Mucosa of stomach (tissue), 1 donor: ENCODE measurements around the gene NCOA4.

Experiments
- H3K27me3 ChIP-seq: one replicate; pipeline ENCODE4 v1.7.0; 2013; ENCODE audit warnings: mild to moderate bottlenecking, low read length; ENCODE audit not compliant: control insufficient read depth, insufficient read depth
- H3K36me3 ChIP-seq: one replicate; pipeline ENCODE4 v1.7.0; 2013; ENCODE audit warnings: low read length; ENCODE audit not compliant: control insufficient read depth, insufficient read depth
- H3K4me1 ChIP-seq: one replicate; pipeline ENCODE4 v1.7.0; 2013; ENCODE audit warnings: mild to moderate bottlenecking, low read length; ENCODE audit not compliant: control insufficient read depth, insufficient read depth
- H3K4me3 ChIP-seq: one replicate; pipeline ENCODE4 v1.7.0; 2013; ENCODE audit warnings: low read length
- H3K9ac ChIP-seq: one replicate; pipeline ENCODE4 v1.7.0; 2013; ENCODE audit warnings: mild to moderate bottlenecking, low read length, moderate library complexity
- H3K9me3 ChIP-seq: one replicate; pipeline ENCODE4 v1.7.0; 2013; ENCODE audit warnings: mild to moderate bottlenecking, low read length, moderate library complexity; ENCODE audit not compliant: control insufficient read depth
- donor health status: Pancreatic carcinoma.

The NCOA4 gene

DNA sequence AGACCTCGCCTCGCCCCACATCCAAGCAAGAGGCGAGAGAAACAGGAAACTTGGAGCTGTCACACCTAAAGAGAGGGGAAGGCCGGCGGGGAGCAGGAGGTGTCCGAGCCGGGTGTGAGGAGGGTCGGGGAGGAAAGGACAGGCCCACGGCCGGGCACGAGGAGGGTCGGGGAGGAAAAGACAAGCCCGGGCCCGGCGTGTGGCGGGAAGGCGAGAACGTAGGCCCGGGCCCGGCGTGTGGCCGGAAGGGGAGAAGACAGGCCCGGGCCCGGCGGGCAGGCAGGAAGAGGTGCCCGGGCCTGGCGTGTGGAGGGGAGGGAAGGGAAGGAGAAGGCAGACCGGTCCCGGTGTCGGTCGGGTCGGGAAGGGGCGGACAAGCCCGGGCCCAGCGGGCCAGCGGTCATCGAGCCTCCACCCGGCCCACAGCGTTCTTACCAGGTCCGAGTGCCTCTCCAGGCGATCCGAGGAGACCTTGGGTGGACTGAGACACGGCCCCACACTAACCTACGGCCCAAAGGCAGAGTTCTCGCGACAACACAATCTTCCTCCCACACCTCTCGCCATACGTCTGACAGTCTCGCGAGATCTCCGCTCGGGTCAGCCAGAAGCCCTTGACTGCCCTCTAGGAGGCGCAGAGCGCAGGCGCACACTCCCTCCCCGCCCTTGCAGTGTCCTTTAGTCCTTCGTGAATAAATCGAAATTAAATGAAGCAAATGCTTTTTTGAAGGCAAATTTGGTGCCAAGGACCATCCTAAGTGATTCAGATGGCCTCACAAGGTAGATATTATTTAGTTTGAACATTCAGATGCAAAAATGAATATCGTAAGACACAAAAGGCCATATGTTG, at the start of gene NCOA4:
TSS of gene NCOA4 (minus strand) at position 533 of the 847 bp plus-strand sequence. CDS start 13,943 bp downstream, outside the sequence.
- Histone ChIP-seq H3K4me1 (peaks cover 52% of the 10 kb centered on the region), H3K9me3 (no peaks in the 10 kb centered on the region), H3K36me3 (no peaks in the 10 kb centered on the region), H3K9ac (peak within 1 kb of the TSS; percentile 94), H3K4me3 (peak within 1 kb of the TSS; percentile 95), H3K27me3 (no peaks in the 10 kb centered on the region)

- Histone ChIP-seq H3K9me3 (no peaks in the 10 kb centered on the region), H3K4me1 (no peaks in the 10 kb centered on the region), H3K9ac (no peak overlapping the region), H3K4me3 (no peak overlapping the region), H3K27me3 (no peaks in the 10 kb centered on the region), H3K36me3 (no peaks in the 10 kb centered on the region)
These were observed 49.6 kb upstream of the NCOA4 start for GRCh38 chr10:46079831-46080585.

GRCh38 chr10:46077731-46078413, 47.4 kb upstream of the NCOA4 start:
- Histone ChIP-seq H3K9me3 (no peaks in the 10 kb centered on the region), H3K4me3 (no peak overlapping the region), H3K36me3 (no peaks in the 10 kb centered on the region), H3K27me3 (no peaks in the 10 kb centered on the region), H3K4me1 (no peaks in the 10 kb centered on the region), H3K9ac (no peak overlapping the region)

DNA sequence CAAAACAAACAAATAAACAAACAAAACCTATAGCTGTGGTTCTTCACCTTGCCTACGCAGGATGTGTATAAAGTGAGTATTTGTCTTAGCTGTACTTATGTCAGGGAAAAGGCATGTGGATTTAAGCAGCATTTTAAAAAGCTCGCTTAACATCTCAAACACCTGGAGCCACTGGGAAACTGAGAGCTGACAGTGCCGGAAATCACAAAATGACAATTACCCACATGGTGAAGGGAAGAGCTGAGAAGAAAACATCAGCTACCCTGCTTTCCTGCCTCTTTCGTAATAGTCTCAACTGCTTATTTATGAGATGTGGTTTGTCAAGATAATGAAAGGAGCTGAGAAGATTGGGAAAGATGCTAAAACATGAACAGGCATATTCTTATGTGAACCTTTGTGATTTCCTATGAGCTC, 46.7 kb upstream of the NCOA4 start:
- Histone ChIP-seq H3K36me3 (no peaks in the 10 kb centered on the region), H3K9me3 (no peaks in the 10 kb centered on the region), H3K4me1 (no peaks in the 10 kb centered on the region), H3K27me3 (no peaks in the 10 kb centered on the region), H3K4me3 (no peak overlapping the region), H3K9ac (no peak overlapping the region)

- no peaks in the 10 kb centered on the region for H3K4me1 ChIP-seq
- H3K9me3 ChIP-seq: no peaks in the 10 kb centered on the region
- H3K9ac ChIP-seq: no peak overlapping the region
These were observed 45.4 kb upstream of the NCOA4 start for GRCh38 chr10:46075869-46076268.

DNA sequence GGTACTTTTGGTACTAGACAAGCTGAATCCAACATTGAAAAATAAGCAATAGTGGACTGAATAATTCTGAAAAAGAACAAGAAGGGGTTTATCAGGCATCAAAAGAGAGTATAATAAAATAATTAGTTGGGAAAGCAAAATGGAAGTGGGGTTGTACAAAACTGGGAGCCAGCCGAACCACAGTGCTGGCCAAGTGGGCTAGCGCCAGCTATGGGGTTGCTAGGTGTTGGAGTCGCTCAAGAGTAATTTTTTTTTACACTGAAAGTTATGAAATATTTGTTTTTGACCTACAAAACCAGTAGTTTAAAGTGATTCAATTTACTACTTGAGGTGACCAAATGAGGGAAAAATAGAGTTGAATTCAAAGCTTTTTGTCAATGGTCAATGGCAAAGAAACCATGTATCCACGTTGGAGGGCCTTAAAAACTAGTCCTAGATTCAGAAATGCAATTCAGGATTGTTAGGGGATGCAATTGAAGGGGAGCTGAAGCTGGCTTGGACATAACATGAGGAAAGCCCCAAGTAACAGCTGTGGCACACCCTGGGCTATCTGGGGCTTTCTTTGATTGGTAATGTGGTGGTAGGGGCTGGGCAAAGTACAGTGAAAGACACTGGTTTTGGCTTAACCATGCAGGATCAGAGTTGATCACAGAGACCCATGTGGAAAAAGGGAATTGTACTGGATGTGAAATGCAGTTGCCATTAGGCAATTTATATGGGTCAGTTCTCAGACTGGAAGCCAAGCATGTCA, 43.9 kb upstream of the NCOA4 start:
- no peaks in the 10 kb centered on the region for H3K36me3 ChIP-seq
- no peak overlapping the region for H3K4me3 ChIP-seq
- no peaks in the 10 kb centered on the region for H3K27me3 ChIP-seq
- no peak overlapping the region for H3K9ac ChIP-seq
- H3K9me3 ChIP-seq: no peaks in the 10 kb centered on the region
- no peaks in the 10 kb centered on the region for H3K4me1 ChIP-seq

More at GRCh38 chr10:46075869-46076268, 45.4 kb upstream of the NCOA4 start:
- H3K36me3 ChIP-seq: no peaks in the 10 kb centered on the region
- no peak overlapping the region for H3K4me3 ChIP-seq
- no peaks in the 10 kb centered on the region for H3K27me3 ChIP-seq

- no peaks in the 10 kb centered on the region for H3K36me3 ChIP-seq
- no peaks in the 10 kb centered on the region for H3K4me1 ChIP-seq
- H3K4me3 ChIP-seq: no peak overlapping the region
- H3K9ac ChIP-seq: no peak overlapping the region
- H3K27me3 ChIP-seq: no peaks in the 10 kb centered on the region
- H3K9me3 ChIP-seq: no peaks in the 10 kb centered on the region
These were observed 43.1 kb upstream of the NCOA4 start for GRCh38 chr10:46073564-46073963.

DNA sequence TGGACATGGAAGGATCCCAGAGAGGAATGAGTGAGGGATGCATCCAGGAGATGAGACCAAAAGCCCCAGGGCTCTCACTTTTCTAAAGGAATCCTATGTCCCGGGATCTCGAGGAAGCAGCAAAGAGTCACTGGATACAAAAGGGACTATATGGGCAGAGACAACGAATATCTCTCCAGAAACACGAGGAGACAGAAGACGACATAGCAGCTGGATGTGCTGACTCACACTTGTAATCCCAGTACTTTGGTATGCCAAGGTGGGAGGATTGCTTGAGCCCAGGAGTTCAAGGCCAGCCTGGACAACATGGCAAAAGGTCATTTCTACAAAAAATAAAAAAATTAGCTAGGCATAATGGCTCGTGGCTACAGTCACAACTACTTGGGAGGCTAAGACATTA, 40.3 kb upstream of the NCOA4 start:
- Histone ChIP-seq H3K4me3 (no peak overlapping the region), H3K9ac (no peak overlapping the region), H3K36me3 (no peaks in the 10 kb centered on the region), H3K9me3 (no peaks in the 10 kb centered on the region), H3K4me1 (no peaks in the 10 kb centered on the region), H3K27me3 (no peaks in the 10 kb centered on the region)

DNA sequence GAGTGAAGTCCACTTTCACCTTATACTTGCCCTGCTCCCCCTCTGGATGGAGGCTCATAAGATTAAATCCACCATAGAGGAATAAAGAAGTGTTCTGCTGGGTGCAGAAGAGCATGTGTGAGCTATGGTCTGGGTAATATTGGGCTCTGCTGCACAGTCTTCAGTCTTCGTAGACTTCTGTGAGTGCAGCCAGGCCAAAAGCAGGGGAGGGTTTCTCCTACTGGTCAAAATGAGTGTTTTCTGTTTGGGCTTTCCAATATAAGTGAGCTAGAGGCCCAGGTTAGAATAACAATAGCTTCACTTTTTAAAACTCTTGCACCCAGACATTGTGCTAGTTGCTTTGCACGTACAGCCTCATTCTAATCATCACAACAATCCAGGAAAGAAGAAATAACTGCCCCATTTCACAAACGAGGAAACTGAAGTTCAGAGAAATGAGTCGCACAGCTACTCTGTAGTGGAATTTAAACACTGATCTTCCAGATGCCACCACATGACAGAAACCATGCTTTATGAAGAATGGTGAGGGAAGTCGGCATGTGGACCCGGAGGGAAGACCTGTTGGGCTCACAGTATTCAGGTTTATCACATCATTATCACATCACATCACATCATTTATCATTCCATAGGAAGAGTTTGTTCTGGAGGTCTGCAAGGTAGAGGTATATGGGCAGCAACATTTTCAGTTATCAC, 39.5 kb upstream of the NCOA4 start:
- Histone ChIP-seq H3K27me3 (no peaks in the 10 kb centered on the region), H3K9ac (no peak overlapping the region), H3K4me1 (no peaks in the 10 kb centered on the region), H3K36me3 (no peaks in the 10 kb centered on the region), H3K4me3 (no peak overlapping the region), H3K9me3 (no peaks in the 10 kb centered on the region)

DNA sequence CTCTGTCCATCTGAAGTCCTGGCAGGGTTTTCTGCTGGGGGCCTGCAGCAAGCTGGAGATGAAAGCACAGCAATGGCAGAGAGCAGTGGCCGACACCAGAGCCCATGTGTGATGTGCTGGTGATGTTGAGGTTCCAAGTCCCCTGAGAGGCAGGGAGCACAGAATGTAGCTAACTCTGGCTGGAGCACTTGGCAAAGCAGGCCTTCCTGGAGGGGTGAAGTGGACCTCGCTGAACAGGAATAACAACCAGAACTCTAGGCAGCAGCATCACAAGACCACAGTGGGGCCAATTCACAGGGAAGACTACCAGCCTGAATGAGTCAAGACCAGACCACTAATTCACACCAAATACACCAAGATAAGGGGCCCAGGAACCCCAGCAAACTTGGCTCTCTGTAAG, 38.5 kb upstream of the NCOA4 start:
- Histone ChIP-seq H3K36me3 (no peaks in the 10 kb centered on the region), H3K9me3 (no peaks in the 10 kb centered on the region), H3K27me3 (no peaks in the 10 kb centered on the region)

GRCh38 chr10:46068117-46068516, 37.7 kb upstream of the NCOA4 start:
- no peaks in the 10 kb centered on the region for H3K9me3 ChIP-seq
- no peaks in the 10 kb centered on the region for H3K4me1 ChIP-seq
- H3K4me3 ChIP-seq: no peak overlapping the region
- H3K27me3 ChIP-seq: no peaks in the 10 kb centered on the region
- no peak overlapping the region for H3K9ac ChIP-seq
- H3K36me3 ChIP-seq: no peaks in the 10 kb centered on the region

More for the DNA sequence above, 38.5 kb upstream of the NCOA4 start:
- Histone ChIP-seq H3K4me3 (no peak overlapping the region), H3K9ac (no peak overlapping the region), H3K4me1 (no peaks in the 10 kb centered on the region)
